GM19035 (cell line): ENCODE results near the gene LRRC23.
"Not testable (repeated sequence)": the region's sequence is repeated elsewhere in the genome, so short reads cannot be mapped to it uniquely, and the experiment has no call there.

Experiments
- ATAC-seq: cut with Tn5 transposase; IDR thresholded peaks from one replicate; pipeline ENCODE4 v1.9.1; 2021; ENCODE audit not compliant: unreplicated experiment

Gene LRRC23

GRCh38 chr12:6904280-6905276 lies at the start of gene LRRC23:
Gene LRRC23 (plus strand): TSS chr12:6904822. CDS start chr12:6905634, 812 bp downstream.
- ATAC-seq, result peak; percentile 96

GRCh38 chr12:6855322-6855721 lies 49.3 kb upstream of the LRRC23 start:
- ATAC-seq, result no peak

- no peak for ATAC-seq
Observed at GRCh38 chr12:6858799-6859198, 45.8 kb upstream of the LRRC23 start.

- ATAC-seq, result no peak
Observed at GRCh38 chr12:6860116-6860515, 44.5 kb upstream of the LRRC23 start.

GRCh38 chr12:6860942-6861341 lies 43.7 kb upstream of the LRRC23 start:
- ATAC-seq, result no peak

- no peak for ATAC-seq
Observed at GRCh38 chr12:6861391-6861790, 43.2 kb upstream of the LRRC23 start.

- ATAC-seq, result no peak
Observed at GRCh38 chr12:6863033-6863432, 41.6 kb upstream of the LRRC23 start.

- no peak for ATAC-seq
Observed at GRCh38 chr12:6863586-6864321, 40.9 kb upstream of the LRRC23 start.

GRCh38 chr12:6865307-6865706 lies 39.3 kb upstream of the LRRC23 start:
- ATAC-seq, result not testable (repeated sequence)

- no peak for ATAC-seq
Observed at GRCh38 chr12:6866163-6866919, 38.3 kb upstream of the LRRC23 start.

GRCh38 chr12:6866920-6867412 lies 37.7 kb upstream of the LRRC23 start:
- peak; percentile 7 for ATAC-seq

- peak; percentile 56 for ATAC-seq
Observed at GRCh38 chr12:6867413-6868210, 37.0 kb upstream of the LRRC23 start, which contains the start of gene TPI1. Gene TPI1 (plus strand): TSS chr12:6867531. CDS start chr12:6867567, 36 bp downstream.

- no peak for ATAC-seq
Observed at GRCh38 chr12:6868211-6869048, 36.2 kb upstream of the LRRC23 start.

- ATAC-seq, result no peak
Observed at GRCh38 chr12:6869049-6870021, 35.3 kb upstream of the LRRC23 start.

- not testable (repeated sequence) for ATAC-seq
Observed at GRCh38 chr12:6870304-6870703, 34.3 kb upstream of the LRRC23 start.

GRCh38 chr12:6871052-6871957 lies 33.3 kb upstream of the LRRC23 start:
- no peak for ATAC-seq
